Embryonic facial prominence (tissue), 1 donor: ENCODE measurements around the gene DOK1.

Source experiments
- DNase-seq: peaks from one replicate; pipeline ENCODE4 v3.0.0-alpha.2; 2016; ENCODE audit errors: extremely low spot score

The DOK1 gene

DNA sequence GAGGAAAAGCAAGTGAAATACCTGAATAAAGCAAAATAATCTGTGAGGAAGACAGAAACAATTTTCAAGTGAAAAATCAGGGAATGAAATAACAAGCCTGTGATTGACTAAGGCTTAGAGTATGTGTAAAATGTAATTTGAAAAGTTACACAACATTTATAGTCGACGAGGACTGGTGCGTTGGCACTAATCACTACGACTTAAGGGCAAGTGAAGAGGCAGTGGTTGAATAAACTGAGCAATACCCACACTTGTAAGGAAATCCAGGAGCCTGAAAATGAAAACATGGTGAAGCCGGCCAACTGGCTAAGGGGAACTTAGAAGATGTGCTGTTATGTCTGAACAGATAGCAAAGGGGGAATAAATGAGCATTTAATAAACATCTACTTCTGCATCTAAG is 13.4 kb downstream of the DOK1 start:
- DNase-seq = no peak

DNA sequence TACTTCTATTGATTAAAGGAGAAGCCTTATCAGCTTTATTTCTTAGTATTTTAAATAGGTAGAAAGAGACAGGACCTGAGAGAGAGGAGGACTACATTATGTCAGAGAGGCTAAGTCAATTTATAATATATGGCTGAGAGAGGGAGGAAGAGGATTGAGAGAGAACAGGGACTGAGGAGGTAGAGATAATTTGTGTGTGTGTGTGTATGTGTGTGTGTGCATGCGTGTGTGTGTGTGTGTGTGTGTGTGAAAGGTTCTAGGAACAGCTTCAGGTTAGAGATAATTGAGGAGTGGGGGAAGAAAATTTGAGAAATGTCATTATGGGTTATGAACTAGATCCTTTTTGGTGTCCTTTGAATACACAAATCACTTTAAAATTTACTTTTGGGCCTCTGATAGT is 15.2 kb downstream of the DOK1 start:
- DNase-seq = no peak

DNA sequence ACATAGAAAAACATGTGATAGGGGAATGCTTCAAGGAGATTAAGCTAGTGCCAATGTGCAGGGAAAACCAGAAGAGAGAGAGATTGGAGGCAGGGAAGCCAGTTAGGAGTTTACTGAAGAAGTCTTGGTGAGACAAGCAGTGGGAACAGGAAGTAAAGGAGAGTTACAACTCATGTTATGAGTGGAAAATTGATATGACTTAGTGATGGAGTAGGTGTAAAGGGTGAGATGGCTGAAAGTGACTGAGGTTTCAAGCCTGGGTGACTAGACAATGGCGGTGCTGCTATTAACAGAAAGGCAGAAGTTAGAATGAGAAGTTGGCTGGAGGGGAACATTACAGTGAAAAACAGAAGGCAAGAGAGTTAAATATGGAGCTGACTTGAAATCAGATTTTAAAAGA is 16.5 kb downstream of the DOK1 start:
- DNase-seq = no peak

DNA sequence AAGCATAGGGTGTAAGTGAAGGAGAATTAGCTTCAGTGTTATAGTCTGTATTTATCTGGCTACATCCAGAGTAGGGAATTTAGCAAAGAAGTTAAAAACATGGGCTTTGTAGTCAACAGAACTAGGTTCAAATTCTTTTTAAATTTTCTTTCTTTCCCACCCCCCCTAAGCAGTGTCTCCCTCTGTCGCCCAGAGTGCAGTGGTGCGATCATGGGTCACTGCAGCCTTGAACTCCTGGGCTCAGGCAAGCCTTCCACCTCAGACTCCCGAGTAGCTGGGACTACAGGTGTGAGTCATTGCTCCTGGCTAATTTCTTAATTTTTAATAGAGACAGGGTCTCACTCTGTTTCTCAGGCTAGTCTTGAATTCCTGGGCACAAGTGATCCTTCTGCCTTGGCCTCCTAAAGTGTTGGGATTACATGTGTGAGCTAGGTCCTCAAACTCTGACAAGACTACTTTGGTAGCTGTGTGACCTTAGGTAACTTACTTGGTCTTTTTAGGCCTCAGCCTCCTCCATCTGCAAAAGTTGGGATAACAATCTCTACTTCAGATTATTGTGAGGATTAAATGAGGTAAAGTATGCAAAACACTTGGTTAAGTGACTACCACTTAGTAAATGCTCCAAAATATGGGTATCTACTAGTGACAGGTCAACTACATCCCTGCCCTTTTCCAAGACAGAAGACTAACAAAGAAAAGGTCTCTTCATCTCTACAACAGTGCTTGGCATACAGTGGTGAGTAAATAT is 17.8 kb downstream of the DOK1 start:
- DNase-seq = no peak

- no peak for DNase-seq
These were observed 19.4 kb downstream of the DOK1 start for GRCh38 chr2:74573747-74574562.

GRCh38 chr2:74575320-74575719 is 20.8 kb downstream of the DOK1 start:
- no peak for DNase-seq

- no peak for DNase-seq
These were observed 21.8 kb downstream of the DOK1 start for GRCh38 chr2:74576211-74576862.

GRCh38 chr2:74576863-74577229 is 22.3 kb downstream of the DOK1 start:
- no peak for DNase-seq

GRCh38 chr2:74577448-74577847 is 22.9 kb downstream of the DOK1 start:
- DNase-seq = no peak

DNA sequence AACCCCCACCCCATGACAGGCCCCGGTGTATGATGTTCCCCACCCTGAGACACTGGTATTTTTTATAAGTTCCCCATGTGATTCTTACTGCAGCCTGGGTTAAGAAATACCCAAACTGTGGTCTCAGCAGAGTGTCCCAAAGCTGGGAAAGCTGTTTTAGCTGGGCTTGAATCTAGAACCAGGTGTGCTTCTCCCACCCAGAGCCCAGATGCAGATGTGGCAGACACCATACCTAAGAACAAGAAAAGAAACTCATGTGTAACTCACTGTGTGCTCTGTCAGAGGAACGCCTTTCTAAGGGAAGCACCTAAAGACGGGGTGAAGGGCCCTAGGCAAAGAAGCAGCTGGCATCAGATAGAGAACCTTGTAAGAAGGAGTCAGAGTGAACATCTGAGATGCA is 23.9 kb downstream of the DOK1 start:
- DNase-seq = no peak

DNA sequence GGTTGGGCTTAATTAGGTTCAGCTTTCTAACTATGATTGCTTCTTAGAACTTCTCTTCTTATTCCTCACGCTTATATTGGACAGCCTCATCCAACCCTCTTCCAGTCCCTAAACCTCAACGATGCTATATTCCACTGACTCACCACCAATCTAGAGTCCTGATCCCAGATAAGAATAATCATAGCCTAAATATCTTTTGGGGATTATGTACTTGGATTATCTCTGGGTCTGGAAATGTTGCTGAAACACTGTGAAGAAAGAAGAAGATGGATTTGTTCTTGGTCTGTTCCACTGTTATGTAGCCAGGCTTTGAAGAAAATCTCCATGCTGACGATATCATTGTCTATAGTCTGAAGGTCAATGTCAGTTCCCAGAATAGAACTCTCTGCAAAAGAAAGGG is 26.9 kb downstream of the DOK1 start:
- DNase-seq = no peak

DNA sequence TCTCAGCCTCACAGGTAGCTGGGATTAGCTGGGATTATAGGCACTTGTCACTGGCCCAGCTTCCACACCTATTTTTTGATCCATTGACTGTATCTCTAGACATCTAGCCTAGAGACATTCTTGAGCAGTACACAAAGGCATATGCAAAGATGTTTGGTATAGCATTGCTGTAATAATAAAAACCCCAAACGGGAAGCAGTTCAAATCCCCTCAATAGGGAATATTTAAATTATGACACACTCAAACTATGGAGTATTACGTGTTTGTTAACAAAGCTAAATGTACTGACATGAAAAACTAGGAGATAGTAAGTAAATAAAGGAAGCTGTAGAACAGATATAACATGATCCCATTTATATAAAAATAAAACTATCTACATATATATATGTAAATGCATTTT is 27.7 kb downstream of the DOK1 start:
- DNase-seq = no peak

GRCh38 chr2:74583504-74583903 is 29.0 kb downstream of the DOK1 start:
- no peak for DNase-seq

DNA sequence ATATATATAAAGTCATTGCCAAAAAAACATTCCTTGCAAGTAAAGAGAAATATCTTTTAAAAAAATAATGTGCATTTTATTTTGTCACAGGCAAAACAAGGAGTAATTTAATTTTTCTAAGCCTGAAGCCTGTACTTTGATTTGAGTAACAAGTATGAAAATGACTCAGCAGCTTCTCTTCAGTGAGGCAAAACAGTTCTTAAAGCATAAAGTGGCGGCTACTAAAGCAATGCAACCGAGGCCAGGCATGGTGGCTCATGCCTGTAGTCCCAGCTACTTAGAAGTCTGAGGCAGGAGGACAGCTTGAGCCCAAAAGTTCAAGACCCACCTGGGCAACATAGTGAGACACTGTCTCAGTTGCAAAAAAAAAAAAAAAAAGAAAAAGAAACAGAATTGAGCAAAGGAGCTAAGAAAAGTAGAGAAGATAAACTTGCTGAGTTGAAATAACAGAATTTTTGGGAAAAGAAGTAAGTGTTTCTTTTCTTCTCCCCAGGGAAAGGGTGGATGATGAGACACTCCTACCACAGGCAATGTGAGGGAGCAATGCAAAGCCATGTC is 29.6 kb downstream of the DOK1 start:
- DNase-seq = no peak

DNA sequence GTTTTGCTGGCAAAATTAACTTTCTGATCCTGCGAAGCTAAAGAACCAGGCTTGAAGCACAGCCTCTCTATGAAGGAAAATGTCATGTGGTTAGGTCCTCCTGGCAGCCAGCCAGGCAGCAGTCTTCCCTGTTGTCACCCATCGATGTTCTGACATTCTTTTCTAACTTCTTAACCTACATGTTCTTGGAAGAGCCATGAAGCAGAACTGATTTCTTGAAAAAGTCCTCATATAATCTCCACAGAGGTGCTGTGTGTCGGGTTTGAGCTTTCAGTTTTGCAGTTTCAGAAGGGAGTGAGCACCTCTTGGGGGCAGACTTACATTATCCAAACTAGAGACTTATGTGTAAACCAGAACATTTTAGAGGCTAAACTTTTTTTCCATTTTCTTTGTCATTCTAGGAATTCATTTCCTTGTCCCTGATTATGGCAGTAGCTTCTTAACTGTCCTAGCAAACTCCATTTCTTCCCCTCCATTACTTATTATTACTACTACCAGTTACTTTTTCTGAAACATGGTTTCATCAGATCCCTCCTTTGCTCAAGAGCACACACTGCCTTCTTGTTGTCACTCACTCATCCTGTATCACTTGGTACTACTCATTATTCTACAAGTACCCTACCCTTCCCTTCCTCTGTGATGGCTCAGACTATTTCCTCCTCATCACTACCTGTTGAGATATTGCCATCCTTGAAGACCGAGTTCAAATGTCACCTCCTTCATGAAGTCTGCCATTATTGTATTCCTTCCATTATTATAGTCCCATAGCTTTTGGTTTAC is 31.1 kb downstream of the DOK1 start:
- no peak for DNase-seq

GRCh38 chr2:74587664-74588277 is 33.3 kb downstream of the DOK1 start:
- peak; percentile 18 for DNase-seq

GRCh38 chr2:74588664-74589063 is 34.1 kb downstream of the DOK1 start:
- no peak for DNase-seq

DNA sequence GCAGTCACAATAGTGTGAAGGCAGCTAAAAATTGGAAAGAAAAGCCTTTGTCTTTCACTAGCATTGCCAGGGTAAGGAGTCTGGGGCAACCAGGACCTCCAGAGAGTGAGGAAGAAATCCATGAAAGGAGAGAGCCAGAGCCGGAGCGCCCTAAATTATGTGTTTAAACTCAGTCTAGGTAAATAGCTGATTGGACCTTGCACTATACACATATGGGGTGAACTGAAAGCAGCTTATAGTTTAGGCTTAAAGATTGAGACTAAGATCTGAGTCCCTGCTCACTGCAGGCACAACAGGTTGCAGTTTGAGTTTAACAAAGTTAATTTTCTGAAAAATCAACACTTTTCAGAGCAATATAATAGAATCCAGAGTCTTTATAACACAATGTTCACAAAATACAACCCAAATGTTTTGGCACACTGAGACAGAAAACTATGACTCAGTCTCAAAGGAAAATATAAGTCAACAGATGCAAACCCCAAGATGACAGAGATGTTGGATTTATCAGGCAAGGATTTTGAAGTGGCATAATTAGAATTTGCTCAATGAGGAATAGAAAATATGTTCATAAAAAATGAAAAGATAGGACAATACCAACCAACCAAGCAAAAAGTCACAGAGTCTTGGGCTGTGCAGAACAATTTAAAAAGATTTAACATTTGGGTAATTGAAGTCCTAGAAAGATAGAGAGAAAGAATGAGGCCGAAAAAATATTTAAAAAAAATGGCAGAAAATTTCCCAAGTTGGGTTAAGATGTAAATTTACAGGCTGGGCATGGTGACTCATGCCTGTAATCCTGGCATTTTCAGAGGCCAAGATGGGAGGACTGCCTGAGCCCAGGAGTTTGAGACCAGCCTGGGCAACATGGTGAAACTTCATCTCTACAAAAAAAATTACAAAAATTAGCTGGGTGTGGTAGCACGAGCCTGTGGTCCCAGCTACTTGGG is 39.6 kb downstream of the DOK1 start:
- DNase-seq = no peak

- DNase-seq = no peak
These were observed 42.1 kb downstream of the DOK1 start for GRCh38 chr2:74596584-74596983.

DNA sequence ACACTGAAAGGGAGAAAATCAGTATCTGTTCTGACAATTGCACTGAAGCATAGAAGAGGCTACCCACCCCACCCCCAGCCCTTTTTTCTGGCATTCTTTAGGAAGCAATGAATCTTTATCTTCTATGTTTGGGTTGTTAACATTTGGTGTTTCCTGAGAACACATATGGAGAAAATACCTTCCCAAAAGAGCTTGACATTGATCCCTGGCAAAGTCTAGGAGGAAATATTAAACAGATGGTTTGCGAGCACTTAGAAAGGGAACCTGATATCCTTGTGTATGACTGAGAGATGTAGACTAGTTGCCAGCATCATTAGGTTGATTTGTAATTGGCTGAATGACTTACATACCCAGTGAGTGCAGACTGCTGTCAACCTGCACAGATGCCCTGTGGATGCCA is 42.9 kb downstream of the DOK1 start:
- no peak for DNase-seq
